NB4 (cell line): Measurements from ENCODE around the gene FHIT.

Source experiments
- DNase-seq: peaks from one replicate; pipeline ENCODE4 v3.0.0; 2010; ENCODE audit warnings: low read depth
- H3K4me3 ChIP-seq: one replicate; pipeline ENCODE4 v1.5.1; 2011; ENCODE audit warnings: mild to moderate bottlenecking, low read depth, low read length, moderate library complexity
- CTCF ChIP-seq: IDR thresholded peaks from one replicate; pipeline ENCODE4 v1.5.1; 2012; ENCODE audit warnings: low read depth, low read length
- MAX ChIP-seq: IDR thresholded peaks from 2 replicates; pipeline ENCODE4 v1.6.1; 2011; ENCODE audit warnings: low read depth, low read length
- MYC ChIP-seq: IDR thresholded peaks from 2 replicates; pipeline ENCODE4 v1.6.1; 2011; ENCODE audit warnings: low read depth, low read length
- POLR2A ChIP-seq: IDR thresholded peaks from 2 replicates; pipeline ENCODE4 v1.6.1; 2011; ENCODE audit warnings: mild to moderate bottlenecking; ENCODE audit not compliant: insufficient read length; ENCODE audit errors: extremely low read depth

FHIT gene

GRCh38 chr3:59733041-59733809 lies 1518.0 kb downstream of the FHIT start:
- DNase-seq, result no peak
- H3K4me3 ChIP-seq, result no peak overlapping the region
- TF ChIP-seq CTCF (no peak), MYC (no peak), POLR2A (no peak), MAX (no peak)

GRCh38 chr3:59731943-59732342 lies 1519.3 kb downstream of the FHIT start:
- H3K4me3 ChIP-seq, result no peak overlapping the region
- TF ChIP-seq CTCF (no peak), POLR2A (no peak), MYC (no peak), MAX (no peak)
- peak; percentile 2 for DNase-seq

- TF ChIP-seq MYC (no peak), MAX (no peak), POLR2A (no peak), CTCF (no peak)
- no peak for DNase-seq
- H3K4me3 ChIP-seq, result no peak overlapping the region
Observed at GRCh38 chr3:59730591-59730990, 1520.7 kb downstream of the FHIT start.

GRCh38 chr3:59728587-59728908 lies 1522.7 kb downstream of the FHIT start:
- no peak for DNase-seq
- no peak for TF ChIP-seq POLR2A
- TF ChIP-seq MAX, result no peak
- no peak for TF ChIP-seq MYC
- TF ChIP-seq CTCF, result no peak
- no peak overlapping the region for H3K4me3 ChIP-seq

- DNase-seq, result no peak
- no peak for TF ChIP-seq CTCF
- TF ChIP-seq MYC, result no peak
- no peak for TF ChIP-seq POLR2A
- TF ChIP-seq MAX, result no peak
- no peak overlapping the region for H3K4me3 ChIP-seq
Observed at GRCh38 chr3:59727902-59728586, 1523.2 kb downstream of the FHIT start.
